Peyer's patch (tissue), 4 donors: ENCODE measurements around the gene PTH. TPM values are rescaled to one million over a fixed set of nuclear protein-coding genes. Genes with fewer than 3 reads are reported as not detected.

Experiments
- DNase-seq, 3 donors: peaks; one replicate each; pipeline ENCODE4 v3.0.0-alpha.2; 2017 to 2019
- H3K27ac ChIP-seq, 4 donors: fragments of 200-600 bp; sonication (generic); one replicate each; pipeline ENCODE4 v1.5.1; 2016 to 2019
- H3K27me3 ChIP-seq, 2 donors: fragments of 200-600 bp; sonication (generic); one replicate each; pipeline ENCODE4 v1.5.1; 2019
- H3K36me3 ChIP-seq, 3 donors: fragments of 200-600 bp; sonication (generic); one replicate each; pipeline ENCODE4 v1.5.1; 2016 to 2019
- H3K4me1 ChIP-seq, 4 donors: fragments of 200-600 bp; sonication (generic); one replicate each; pipeline ENCODE4 v1.5.1; 2016 to 2019
- H3K4me3 ChIP-seq, 4 donors: fragments of 200-600 bp; sonication (generic); 1 replicate in 3 of 4; 2 replicates in 1 of 4; pipeline ENCODE4 v1.5.1; 2016 to 2019; ENCODE audit warnings: mild to moderate bottlenecking in 1 of 4
- H3K9me3 ChIP-seq, 4 donors: fragments of 200-600 bp; sonication (generic); one replicate each; pipeline ENCODE4 v1.5.1; 2016 to 2019; ENCODE audit warnings: mild to moderate bottlenecking in 1 of 4
- POLR2A ChIP-seq, 2 donors: fragments of 450-650 bp; IDR thresholded peaks; one replicate each; pipeline ENCODE4 v1.5.1; 2017; ENCODE audit warnings: antibody characterized with exemption in 2 of 2, mild to moderate bottlenecking in 2 of 2, moderate library complexity in 2 of 2
- total RNA-seq, 4 donors: library from RNA; depleted of rRNA; stranded (reverse); fragments of >200 nt; gene quantifications; one replicate each; pipeline ENCODE4 v1.1.0, GENCODE V29; 2016
- TF ChIP-seq, protein P1 (sequence below), 6 experiments: fragments of 450-650 bp in 4 of 6; fragments of 200-600 bp in 2 of 6; sonication (generic) in 1 of 6; IDR thresholded peaks; one replicate each; pipeline ENCODE4 v1.5.1; 2017 to 2019; ENCODE audit warnings: antibody characterized with exemption in 6 of 6, mild to moderate bottlenecking in 3 of 6, moderate library complexity in 1 of 6

The PTH gene
- total RNA-seq, 4 donors from 2014 or later: not detected

DNA sequence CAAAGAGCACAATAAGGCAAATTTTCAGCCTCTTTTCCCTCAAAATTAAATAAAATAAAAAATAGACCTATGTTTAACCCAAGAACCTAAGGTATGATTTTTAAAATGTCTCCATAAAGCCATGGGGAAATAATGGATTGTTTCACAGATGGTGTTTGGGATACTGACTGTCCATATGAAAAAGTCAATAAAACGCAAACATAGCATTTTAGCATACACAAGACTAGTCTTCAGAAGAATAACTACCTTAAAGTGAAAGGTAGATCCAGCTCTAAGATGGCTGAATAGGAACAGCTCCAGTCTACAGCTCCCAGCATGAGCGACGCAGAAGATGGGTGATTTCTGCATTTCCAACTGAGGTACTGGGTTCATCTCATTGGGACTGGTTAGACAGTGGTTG is 16.1 kb downstream of the PTH start:
- no peak for DNase-seq
- no peaks in the 10 kb centered on the region for H3K27me3 ChIP-seq
- no peak overlapping the region for H3K4me3 ChIP-seq
- H3K4me1 ChIP-seq: no peaks in the 10 kb centered on the region
- H3K9me3 ChIP-seq: no peaks in the 10 kb centered on the region
- TF ChIP-seq, protein P1, sequence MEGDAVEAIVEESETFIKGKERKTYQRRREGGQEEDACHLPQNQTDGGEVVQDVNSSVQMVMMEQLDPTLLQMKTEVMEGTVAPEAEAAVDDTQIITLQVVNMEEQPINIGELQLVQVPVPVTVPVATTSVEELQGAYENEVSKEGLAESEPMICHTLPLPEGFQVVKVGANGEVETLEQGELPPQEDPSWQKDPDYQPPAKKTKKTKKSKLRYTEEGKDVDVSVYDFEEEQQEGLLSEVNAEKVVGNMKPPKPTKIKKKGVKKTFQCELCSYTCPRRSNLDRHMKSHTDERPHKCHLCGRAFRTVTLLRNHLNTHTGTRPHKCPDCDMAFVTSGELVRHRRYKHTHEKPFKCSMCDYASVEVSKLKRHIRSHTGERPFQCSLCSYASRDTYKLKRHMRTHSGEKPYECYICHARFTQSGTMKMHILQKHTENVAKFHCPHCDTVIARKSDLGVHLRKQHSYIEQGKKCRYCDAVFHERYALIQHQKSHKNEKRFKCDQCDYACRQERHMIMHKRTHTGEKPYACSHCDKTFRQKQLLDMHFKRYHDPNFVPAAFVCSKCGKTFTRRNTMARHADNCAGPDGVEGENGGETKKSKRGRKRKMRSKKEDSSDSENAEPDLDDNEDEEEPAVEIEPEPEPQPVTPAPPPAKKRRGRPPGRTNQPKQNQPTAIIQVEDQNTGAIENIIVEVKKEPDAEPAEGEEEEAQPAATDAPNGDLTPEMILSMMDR (IDR thresholded peaks at IDR 0.05): no peak
- TF ChIP-seq POLR2A (IDR thresholded peaks at IDR 0.05): no peak
- no peak overlapping the region for H3K27ac ChIP-seq
- H3K36me3 ChIP-seq: no peaks in the 10 kb centered on the region

DNA sequence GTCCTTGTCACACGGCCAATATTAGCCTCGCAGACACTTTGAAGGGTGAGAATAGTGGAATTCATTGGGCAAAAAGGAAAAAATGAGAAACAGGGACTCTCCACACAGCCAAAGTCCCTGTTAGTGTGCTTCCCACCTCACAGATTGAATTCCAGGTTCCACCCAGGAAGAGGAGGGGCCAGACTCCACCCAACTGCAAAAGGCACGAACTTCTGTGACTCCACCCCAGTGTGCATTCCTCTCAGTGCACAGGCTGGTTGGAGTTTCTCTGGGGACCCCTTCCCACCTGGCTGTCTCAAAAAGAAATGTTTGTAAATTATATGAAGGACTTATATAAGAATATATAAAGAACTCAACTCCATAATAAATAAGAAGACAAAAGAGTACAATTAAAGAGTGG is 20.7 kb downstream of the PTH start:
- DNase-seq: no peak
- Histone ChIP-seq H3K27ac (no peak overlapping the region), H3K36me3 (no peaks in the 10 kb centered on the region), H3K9me3 (no peaks in the 10 kb centered on the region), H3K4me3 (no peak overlapping the region), H3K27me3 (no peaks in the 10 kb centered on the region), H3K4me1 (no peaks in the 10 kb centered on the region)
- TF ChIP-seq POLR2A (IDR thresholded peaks at IDR 0.05): no peak
- TF ChIP-seq, protein P1 (IDR thresholded peaks at IDR 0.05): no peak

DNA sequence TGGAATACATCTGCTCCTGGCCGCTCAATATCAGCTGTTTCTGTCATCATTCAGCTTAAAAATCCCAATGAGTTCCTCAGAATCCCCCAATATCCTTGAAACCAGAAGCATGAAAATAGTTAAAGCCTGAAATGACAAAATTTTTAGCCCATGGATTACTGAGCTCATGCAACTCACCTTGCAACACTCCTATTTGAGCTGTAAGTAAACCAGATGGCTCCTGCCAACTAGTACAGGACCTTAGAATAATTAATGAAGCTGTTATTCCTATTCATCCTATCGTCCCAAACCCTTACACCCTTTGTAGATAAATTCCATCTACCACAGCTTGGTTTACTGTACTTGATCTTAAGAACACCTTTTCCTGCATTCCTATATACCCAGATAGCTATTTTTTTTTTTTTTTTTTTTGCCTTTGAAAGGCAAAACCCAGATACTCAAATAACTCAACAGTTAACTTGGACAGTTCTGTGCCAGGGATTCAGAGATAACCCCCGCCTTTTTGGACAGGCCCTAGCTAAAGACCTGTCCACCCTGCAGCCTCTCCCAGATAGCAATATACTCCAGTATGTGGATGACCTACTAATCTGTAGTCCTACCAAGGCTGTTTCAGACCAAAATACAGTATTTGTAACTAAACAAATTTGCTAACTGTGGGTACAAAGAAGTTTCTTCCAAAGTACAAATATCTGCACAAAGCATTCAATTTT is 22.6 kb downstream of the PTH start:
- Histone ChIP-seq H3K27ac (no peak overlapping the region), H3K4me3 (no peak overlapping the region), H3K36me3 (no peaks in the 10 kb centered on the region), H3K9me3 (no peaks in the 10 kb centered on the region), H3K27me3 (no peaks in the 10 kb centered on the region), H3K4me1 (no peaks in the 10 kb centered on the region)
- TF ChIP-seq, protein P1 (IDR thresholded peaks at IDR 0.05): no peak
- no peak for TF ChIP-seq POLR2A (IDR thresholded peaks at IDR 0.05)
- no peak for DNase-seq

DNA sequence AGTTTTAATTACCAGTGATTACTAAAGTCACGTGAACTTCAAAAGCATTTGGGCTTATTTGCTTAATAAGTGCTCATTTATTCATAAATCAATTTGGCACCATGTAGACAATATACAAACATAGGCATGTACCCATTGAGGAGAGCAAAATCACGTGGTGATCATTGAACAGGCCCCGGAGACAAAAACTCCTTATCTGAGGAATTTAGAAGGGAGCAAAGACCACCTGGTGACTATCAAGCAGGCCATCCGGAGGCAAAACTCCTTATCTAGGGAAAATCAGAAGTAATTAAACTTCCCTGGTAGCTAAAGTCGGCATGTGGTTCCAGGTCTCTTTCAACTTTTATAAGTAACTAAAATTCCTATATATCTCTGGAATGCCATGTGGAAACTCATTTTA is 27.0 kb downstream of the PTH start:
- peaks cover 0 to 2% (median 0%) of the 10 kb centered on the region in 4 donors for H3K4me1 ChIP-seq
- H3K27me3 ChIP-seq: no peaks in the 10 kb centered on the region
- H3K27ac ChIP-seq: no peak overlapping the region
- no peak for TF ChIP-seq POLR2A (IDR thresholded peaks at IDR 0.05)
- TF ChIP-seq, protein P1 (IDR thresholded peaks at IDR 0.05): no peak
- no peaks in the 10 kb centered on the region for H3K9me3 ChIP-seq
- DNase-seq: no peak
- no peaks in the 10 kb centered on the region for H3K36me3 ChIP-seq
- no peak overlapping the region for H3K4me3 ChIP-seq

DNA sequence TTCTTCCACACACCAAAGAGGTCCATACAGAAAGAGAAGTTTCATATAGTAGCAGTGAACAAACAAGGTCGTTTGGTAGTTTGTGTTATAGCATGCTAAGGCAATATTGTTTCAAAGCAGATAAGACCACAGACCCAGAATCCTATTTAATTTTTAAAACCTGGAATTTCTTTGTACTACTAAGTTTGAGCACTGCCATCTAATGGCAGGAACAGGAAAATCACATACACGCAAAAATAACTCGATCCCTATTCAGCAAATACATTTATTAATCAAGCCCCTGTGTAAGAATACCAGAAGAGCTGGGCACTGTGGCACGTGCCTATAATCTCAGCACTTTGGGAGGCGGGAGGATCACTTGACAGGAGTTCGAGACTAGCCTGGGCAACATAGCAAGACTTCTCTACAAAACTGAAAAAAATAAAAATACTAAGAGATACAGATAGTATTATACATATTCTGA is 29.9 kb downstream of the PTH start:
- H3K9me3 ChIP-seq: no peaks in the 10 kb centered on the region
- TF ChIP-seq POLR2A (IDR thresholded peaks at IDR 0.05): no peak
- TF ChIP-seq, protein P1 (IDR thresholded peaks at IDR 0.05): peak; percentile 6 to 58 (median 46)
- no peak for DNase-seq
- H3K4me3 ChIP-seq: no peak overlapping the region
- H3K27ac ChIP-seq: no peak overlapping the region
- H3K27me3 ChIP-seq: no peaks in the 10 kb centered on the region
- H3K4me1 ChIP-seq: peaks cover 0 to 18% (median 0%) of the 10 kb centered on the region in 4 donors
- H3K36me3 ChIP-seq: no peaks in the 10 kb centered on the region
